H9 (cell line): ENCODE measurements around the gene RYR3. TPM values are rescaled to one million over a fixed set of nuclear protein-coding genes. Genes with fewer than 3 reads are reported as not detected.

Source experiments
- DNase-seq: peaks from one replicate; pipeline ENCODE4 v3.0.0-alpha.2; 2017
- H2AFZ ChIP-seq: one replicate; pipeline ENCODE4 v1.6.1; 2013; ENCODE audit warnings: mild to moderate bottlenecking, low read length, control low read depth, moderate library complexity
- H2AK5ac ChIP-seq: 2 replicates; pipeline ENCODE4 v1.6.1; 2013; ENCODE audit warnings: low read length, control low read depth, mixed read lengths; ENCODE audit not compliant: insufficient read length
- H2BK120ac ChIP-seq: one replicate; pipeline ENCODE4 v1.6.1; 2013; ENCODE audit warnings: low read depth, mild to moderate bottlenecking, low read length, control low read depth, inconsistent platforms; ENCODE audit not compliant: poor library complexity, severe bottlenecking
- H2BK12ac ChIP-seq: 2 replicates; pipeline ENCODE4 v1.6.1; 2013; ENCODE audit warnings: low read length, control low read depth, mixed read lengths, low read depth; ENCODE audit not compliant: insufficient read length
- H2BK15ac ChIP-seq: 2 replicates; pipeline ENCODE4 v1.6.1; 2013; ENCODE audit warnings: low read depth, low read length, control low read depth
- H2BK20ac ChIP-seq: one replicate; pipeline ENCODE4 v1.6.1; 2013; ENCODE audit warnings: low read depth, mild to moderate bottlenecking, low read length, control low read depth, inconsistent platforms; ENCODE audit not compliant: poor library complexity, severe bottlenecking
- H2BK5ac ChIP-seq: 2 replicates; pipeline ENCODE4 v1.6.1; 2013; ENCODE audit warnings: low read length, control low read depth, mixed read lengths; ENCODE audit not compliant: insufficient read length
- H3K14ac ChIP-seq: 2 replicates; pipeline ENCODE4 v1.6.1; 2013; ENCODE audit warnings: low read length, control low read depth; ENCODE audit not compliant: insufficient read depth
- H3K18ac ChIP-seq: 2 replicates; pipeline ENCODE4 v1.6.1; 2013; ENCODE audit warnings: low read depth, mild to moderate bottlenecking, mixed read lengths, low read length, control low read depth; ENCODE audit not compliant: insufficient read length
- H3K23ac ChIP-seq: 2 replicates; pipeline ENCODE4 v1.6.1; 2013; ENCODE audit warnings: low read length, control low read depth, mixed read lengths, low read depth; ENCODE audit not compliant: insufficient read length
- H3K23me2 ChIP-seq: 2 replicates; pipeline ENCODE4 v1.6.1; 2013; ENCODE audit warnings: low read depth, mild to moderate bottlenecking, mixed read lengths, low read length, control low read depth; ENCODE audit not compliant: insufficient read length, poor library complexity, severe bottlenecking
- H3K27ac ChIP-seq: 2 replicates; pipeline ENCODE4 v1.5.1; 2013; ENCODE audit warnings: low read length, control low read depth, mixed read lengths, low read depth; ENCODE audit not compliant: insufficient read length
- H3K27me3 ChIP-seq: 2 replicates; pipeline ENCODE4 v1.6.1; 2013; ENCODE audit warnings: low read length, control low read depth, inconsistent platforms; ENCODE audit not compliant: insufficient read depth
- H3K4ac ChIP-seq: 2 replicates; pipeline ENCODE4 v1.6.1; 2013; ENCODE audit warnings: low read depth, mild to moderate bottlenecking, control low read depth, inconsistent platforms, low read length, moderate library complexity
- H3K4me1 ChIP-seq: 2 replicates; pipeline ENCODE4 v1.6.1; 2013; ENCODE audit warnings: low read length, control low read depth, inconsistent platforms; ENCODE audit not compliant: insufficient read depth
- H3K4me2 ChIP-seq: 2 replicates; pipeline ENCODE4 v1.6.1; 2013; ENCODE audit warnings: low read length, control low read depth, mixed read lengths; ENCODE audit not compliant: insufficient read length, insufficient read depth
- H3K56ac ChIP-seq: 2 replicates; pipeline ENCODE4 v1.6.1; 2013; ENCODE audit warnings: low read depth, mild to moderate bottlenecking, mixed read lengths, low read length, control low read depth; ENCODE audit not compliant: insufficient read length
- H3K79me1 ChIP-seq: 2 replicates; pipeline ENCODE4 v1.6.1; 2013; ENCODE audit warnings: low read depth, mild to moderate bottlenecking, moderate library complexity, low read length, control low read depth, inconsistent platforms; ENCODE audit not compliant: insufficient read depth, poor library complexity, severe bottlenecking
- H3K79me2 ChIP-seq: 2 replicates; pipeline ENCODE4 v1.6.1; 2013; ENCODE audit warnings: low read length, control low read depth, inconsistent platforms; ENCODE audit not compliant: insufficient read depth
- H3K9ac ChIP-seq: 2 replicates; pipeline ENCODE4 v1.6.1; 2013; ENCODE audit warnings: low read length, control low read depth, mixed read lengths; ENCODE audit not compliant: insufficient read length; ENCODE audit errors: extremely low read depth
- H3K9me3 ChIP-seq: one replicate; pipeline ENCODE4 v1.6.1; 2013; ENCODE audit warnings: low read depth, low read length, inconsistent platforms; ENCODE audit not compliant: control insufficient read depth
- H3T11ph ChIP-seq: one replicate; pipeline ENCODE4 v1.6.1; 2013; ENCODE audit warnings: mild to moderate bottlenecking, low read length, control low read depth, inconsistent platforms
- H4K20me1 ChIP-seq: one replicate; pipeline ENCODE4 v1.6.1; 2013; ENCODE audit not compliant: control insufficient read depth, insufficient read length, insufficient read depth
- H4K5ac ChIP-seq: 2 replicates; pipeline ENCODE4 v1.6.1; 2013; ENCODE audit warnings: low read depth, mild to moderate bottlenecking, mixed read lengths, low read length, control low read depth; ENCODE audit not compliant: insufficient read length
- H4K8ac ChIP-seq: replicated peaks from 2 replicates; pipeline ENCODE4 v1.6.1; 2013; ENCODE audit warnings: low read length, control low read depth, mixed read lengths, low read depth; ENCODE audit not compliant: insufficient read length
- H4K91ac ChIP-seq: 2 replicates; pipeline ENCODE4 v1.6.1; 2013; ENCODE audit warnings: low read depth, mild to moderate bottlenecking, moderate library complexity, mixed read lengths, low read length, control low read depth; ENCODE audit not compliant: insufficient read length
- H3K27ac Mint-ChIP-seq, 3 experiments: 2 replicates in 2 of 3; 3 replicates in 1 of 3; pipeline ENCODE4 v1.8.0; 2020 to 2021; ENCODE audit warnings: mixed read lengths in 3 of 3, mild to moderate bottlenecking in 1 of 3, moderate library complexity in 1 of 3
- H3K27me3 Mint-ChIP-seq: 2 replicates; pipeline ENCODE4 v1.8.0; 2021; ENCODE audit warnings: low read depth, mild to moderate bottlenecking, moderate library complexity, mixed read lengths
- H3K36me3 Mint-ChIP-seq, 3 experiments: 2 replicates in 2 of 3; 3 replicates in 1 of 3; pipeline ENCODE4 v1.8.0; 2020 to 2021; ENCODE audit warnings: low read depth in 3 of 3, mixed read lengths in 3 of 3; ENCODE audit not compliant: insufficient read depth in 1 of 3
- H3K4me1 Mint-ChIP-seq, 2 experiments: 2 replicates each; pipeline ENCODE4 v1.8.0; 2020; ENCODE audit warnings: mixed read lengths in 2 of 2
- H3K4me3 Mint-ChIP-seq, 2 experiments: 2 replicates in 1 of 2; 3 replicates in 1 of 2; pipeline ENCODE4 v1.8.0; 2020 to 2021; ENCODE audit warnings: mild to moderate bottlenecking in 2 of 2, mixed read lengths in 2 of 2, moderate library complexity in 1 of 2
- H3K9me3 Mint-ChIP-seq, 2 experiments: 2 replicates in 1 of 2; 3 replicates in 1 of 2; pipeline ENCODE4 v1.8.0; 2020; ENCODE audit warnings: mild to moderate bottlenecking in 2 of 2, mixed read lengths in 2 of 2, moderate library complexity in 1 of 2
- WGBS: extraction: QIAGEN DNeasy Blood & Tissue Kit; methylation state at CpG from one replicate; pipeline ENCODE4 v1.1.7; 2013; ENCODE audit warnings: missing lambda C conversion rate, low lambda C conversion rate, mixed read lengths; ENCODE audit not compliant: insufficient read length; ENCODE audit errors: extremely low coverage; 5-methylcytosine and 5-hydroxymethylcytosine counted together
- total RNA-seq: library from RNA; stranded (reverse); gene quantifications from 2 replicates; pipeline ENCODE4 v1.2.1, GENCODE V29; 2021
- TF ChIP-seq, protein P1 (sequence below): fragments of 200-600 bp; sonication (generic); conservative IDR thresholded peaks from 3 replicates; pipeline ENCODE4 v1.8.0; 2021; ENCODE audit warnings: antibody characterized with exemption, mild to moderate bottlenecking

RYR3 gene
- total RNA-seq, 1 experiment from 2014 or later = 0.85 TPM

DNA sequence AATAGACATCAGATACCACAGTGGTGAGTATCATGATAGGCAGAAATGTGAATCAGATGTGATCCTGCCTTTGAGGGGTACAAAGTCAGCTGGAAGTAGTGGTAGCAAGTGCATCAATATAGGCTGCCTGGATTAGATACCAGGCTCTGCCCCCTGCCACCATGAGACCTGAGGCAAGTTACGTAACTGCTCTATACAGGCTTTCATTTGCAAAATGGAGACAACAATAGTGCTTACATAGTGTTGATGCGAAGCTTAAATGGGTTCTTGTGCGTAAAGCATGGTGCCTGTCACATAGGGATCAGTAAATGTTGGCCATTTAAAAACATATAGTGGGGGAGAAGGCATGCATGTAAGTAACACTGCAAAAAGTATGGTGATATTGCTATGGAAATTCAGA lies 158.0 kb downstream of the RYR3 start:
- Histone ChIP-seq H4K20me1 (no peaks in the 10 kb centered on the region), H2BK120ac (no peak overlapping the region), H3T11ph (no peak overlapping the region), H2BK5ac (no peak overlapping the region), H3K23me2 (no peaks in the 10 kb centered on the region), H3K79me2 (no peaks in the 10 kb centered on the region), H4K91ac (no peak overlapping the region), H3K9ac (no peak overlapping the region), H3K4ac (no peak overlapping the region), H2AFZ (no peak overlapping the region), H3K9me3 (no peaks in the 10 kb centered on the region), H3K27ac (no peak overlapping the region), H2BK12ac (no peak overlapping the region), H3K27me3 (no peaks in the 10 kb centered on the region; the same call in 1 of the 2 replicates), H3K4me1 (no peaks in the 10 kb centered on the region; the same call in none of the 2 replicates), H2AK5ac (no peak overlapping the region), H4K5ac (no peak overlapping the region), H3K56ac (no peak overlapping the region), H3K14ac (no peak overlapping the region), H3K18ac (no peak overlapping the region), H2BK15ac (no peak overlapping the region), H2BK20ac (no peak overlapping the region), H3K4me2 (no peak overlapping the region), H3K23ac (no peak overlapping the region), H3K79me1 (no peaks in the 10 kb centered on the region), H4K8ac (no peak overlapping the region)
- Mint-ChIP-seq H3K36me3 (no peaks in the 10 kb centered on the region), H3K27me3 (peaks cover 23% of the 10 kb centered on the region), H3K4me1 (no peaks in the 10 kb centered on the region; a peak in 1 of 4 replicates), H3K4me3 (no peak overlapping the region), H3K27ac (no peak overlapping the region), H3K9me3 (no peaks in the 10 kb centered on the region; a peak in 1 of 5 replicates)
- TF ChIP-seq, protein P1, sequence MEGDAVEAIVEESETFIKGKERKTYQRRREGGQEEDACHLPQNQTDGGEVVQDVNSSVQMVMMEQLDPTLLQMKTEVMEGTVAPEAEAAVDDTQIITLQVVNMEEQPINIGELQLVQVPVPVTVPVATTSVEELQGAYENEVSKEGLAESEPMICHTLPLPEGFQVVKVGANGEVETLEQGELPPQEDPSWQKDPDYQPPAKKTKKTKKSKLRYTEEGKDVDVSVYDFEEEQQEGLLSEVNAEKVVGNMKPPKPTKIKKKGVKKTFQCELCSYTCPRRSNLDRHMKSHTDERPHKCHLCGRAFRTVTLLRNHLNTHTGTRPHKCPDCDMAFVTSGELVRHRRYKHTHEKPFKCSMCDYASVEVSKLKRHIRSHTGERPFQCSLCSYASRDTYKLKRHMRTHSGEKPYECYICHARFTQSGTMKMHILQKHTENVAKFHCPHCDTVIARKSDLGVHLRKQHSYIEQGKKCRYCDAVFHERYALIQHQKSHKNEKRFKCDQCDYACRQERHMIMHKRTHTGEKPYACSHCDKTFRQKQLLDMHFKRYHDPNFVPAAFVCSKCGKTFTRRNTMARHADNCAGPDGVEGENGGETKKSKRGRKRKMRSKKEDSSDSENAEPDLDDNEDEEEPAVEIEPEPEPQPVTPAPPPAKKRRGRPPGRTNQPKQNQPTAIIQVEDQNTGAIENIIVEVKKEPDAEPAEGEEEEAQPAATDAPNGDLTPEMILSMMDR = no peak
- no peak for DNase-seq
- no CpG with 5 or more reads among the region's 3 CpGs for WGBS
